GM19395 (cell line): ENCODE data around the gene ACTR5.

Experiments used
- ATAC-seq: cut with Tn5 transposase; IDR thresholded peaks from one replicate; pipeline ENCODE4 v1.9.1; 2021; ENCODE audit warnings: mild to moderate bottlenecking, moderate library complexity; ENCODE audit not compliant: unreplicated experiment

The ACTR5 gene

DNA sequence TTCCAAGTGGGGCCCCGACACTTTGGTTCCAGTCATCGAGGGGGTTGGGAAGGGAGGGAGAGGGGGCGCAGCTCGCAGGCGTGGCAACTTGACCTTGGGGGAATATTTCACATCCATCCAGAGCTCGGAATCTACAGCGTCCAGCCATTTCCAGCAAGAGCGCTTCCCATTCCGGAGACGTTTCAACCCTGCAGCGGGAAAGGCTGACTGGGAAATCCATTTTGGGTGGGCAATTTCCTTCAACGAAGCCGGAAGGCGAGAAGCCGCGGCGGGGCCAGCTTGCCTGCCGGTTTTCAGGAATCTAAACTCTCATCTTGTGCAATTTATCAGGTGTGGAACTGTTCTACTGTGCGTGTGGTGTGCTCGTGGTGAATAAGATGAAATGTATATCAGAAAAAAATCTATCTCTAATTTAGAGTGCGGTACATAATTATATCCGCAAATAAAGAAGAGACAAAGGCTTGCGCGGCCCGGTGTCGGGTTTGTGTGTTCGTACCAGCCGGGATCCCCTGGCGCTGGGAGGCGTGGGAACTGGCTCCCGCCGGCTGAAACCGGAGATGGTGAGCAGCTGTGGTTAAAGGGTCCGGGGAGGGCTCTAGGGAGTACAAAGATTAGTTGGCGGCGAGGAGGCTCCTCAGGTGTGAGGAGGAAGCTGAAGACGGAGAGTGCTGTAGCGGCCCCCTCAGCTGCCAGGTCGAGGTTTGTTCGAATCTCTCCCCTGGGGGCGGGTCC, 19.2 kb upstream of the ACTR5 start:
- no peak for ATAC-seq

DNA sequence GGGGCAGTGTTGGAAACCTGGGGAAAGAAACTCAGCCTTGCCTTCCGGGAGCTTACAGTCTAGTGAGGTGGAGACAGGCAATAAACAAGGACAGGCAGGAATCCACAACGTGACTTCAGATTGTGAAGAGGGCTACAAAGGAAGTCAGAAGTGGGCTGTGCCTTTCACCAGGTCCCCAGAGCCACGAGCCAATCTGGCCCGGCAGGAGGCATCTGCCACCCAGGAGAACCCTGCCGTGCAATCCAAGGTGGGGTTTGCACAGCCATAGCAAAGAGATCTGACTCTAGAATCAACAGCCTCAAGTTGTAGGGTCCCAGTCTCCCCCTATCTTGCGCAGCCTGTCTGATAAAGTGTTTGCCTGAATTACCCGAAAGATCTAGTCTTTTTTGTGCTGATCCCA, 18.5 kb upstream of the ACTR5 start:
- no peak for ATAC-seq

DNA sequence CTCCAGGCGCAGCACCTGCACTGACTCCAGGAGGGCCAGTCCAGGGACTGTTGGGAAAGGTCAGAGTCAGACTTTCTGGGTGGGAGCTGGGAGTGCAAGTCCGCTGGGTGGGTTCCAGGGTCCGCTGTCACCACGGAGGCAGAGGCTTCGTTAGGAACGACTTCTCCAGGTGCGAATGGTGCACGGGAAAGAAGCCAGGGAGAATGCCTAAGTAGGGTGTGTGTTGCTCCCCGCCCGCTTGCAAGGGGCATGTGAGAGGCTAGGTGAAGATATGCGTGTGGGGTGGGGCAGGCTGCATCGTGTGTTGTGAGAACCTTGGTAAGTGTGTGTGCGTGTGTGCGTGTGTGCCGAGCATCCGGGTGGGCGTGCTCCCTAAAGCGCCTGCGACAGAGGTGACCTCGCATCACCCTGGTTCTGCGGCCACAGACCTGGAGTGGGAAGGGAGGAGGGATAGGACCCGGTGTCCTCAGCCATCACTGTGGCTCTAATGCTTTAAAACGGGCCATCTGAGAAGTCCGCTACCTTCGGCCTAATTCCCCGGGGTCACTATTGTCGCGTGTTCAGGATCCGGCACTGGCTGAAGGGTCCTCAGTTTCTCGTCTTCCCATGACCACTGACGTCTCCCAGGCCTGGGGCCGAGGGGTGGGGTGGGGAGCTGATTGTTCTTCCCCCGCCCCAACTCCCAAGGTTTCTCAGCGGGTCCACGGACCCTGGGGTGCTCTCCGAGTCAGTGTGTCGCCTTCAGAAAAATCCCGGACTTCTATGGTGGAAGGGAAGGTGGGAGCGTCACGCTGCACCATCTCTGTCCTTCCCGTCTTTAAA, 17.9 kb upstream of the ACTR5 start:
- no peak for ATAC-seq

DNA sequence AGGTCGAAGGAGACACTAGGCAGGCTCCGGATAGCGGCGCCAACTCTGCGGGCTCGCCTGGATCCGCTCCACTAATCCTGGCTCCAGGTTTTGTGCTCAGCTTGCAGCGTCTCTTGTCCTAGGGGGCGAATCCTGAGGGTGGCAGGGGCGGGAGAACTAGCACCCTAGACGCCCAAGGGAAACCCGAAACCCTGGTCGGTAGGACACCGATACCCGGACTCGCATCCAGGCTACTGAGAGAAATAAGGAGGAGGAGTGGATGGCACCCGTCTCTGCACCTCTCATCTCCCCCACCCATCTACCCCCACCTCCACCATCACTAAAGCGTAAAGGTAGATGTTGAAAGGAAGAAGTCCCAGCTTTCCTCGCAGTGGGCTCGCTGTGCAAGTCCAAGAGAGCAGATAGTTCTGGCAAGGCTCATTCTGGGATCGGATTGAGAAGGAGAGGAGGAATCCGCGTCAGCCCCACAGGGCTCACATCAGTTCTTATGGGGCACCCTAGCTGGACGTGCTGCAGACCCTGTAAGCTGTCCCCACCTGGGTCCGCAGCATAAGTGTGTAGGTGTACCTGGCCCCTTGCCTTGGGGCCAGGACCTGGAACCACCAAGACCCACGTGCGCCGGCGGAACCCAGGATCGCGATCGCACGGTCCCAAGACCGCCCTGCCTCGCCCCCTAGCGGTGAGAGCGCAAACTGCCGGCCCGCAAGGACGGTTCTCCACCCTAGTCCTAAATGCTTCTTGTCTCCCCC, 17.1 kb upstream of the ACTR5 start:
- no peak for ATAC-seq

DNA sequence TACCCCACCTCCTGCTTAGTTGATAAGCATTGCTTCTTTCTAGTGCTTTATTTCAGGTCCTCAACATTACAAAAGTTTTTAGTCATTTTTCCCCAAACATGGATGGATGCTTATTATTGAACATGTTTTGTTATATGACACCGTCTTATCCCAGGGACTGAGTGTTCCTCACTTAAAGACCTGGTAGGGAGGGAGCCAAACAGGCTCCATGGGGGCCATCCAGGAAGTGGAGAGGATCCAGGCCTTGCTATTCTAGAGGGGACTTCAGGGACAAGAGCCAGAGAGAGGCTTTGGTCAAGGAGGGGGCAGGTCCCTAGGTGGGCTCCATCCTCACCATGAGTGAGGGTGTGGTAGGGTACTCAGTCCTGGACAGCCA, 16.5 kb upstream of the ACTR5 start:
- ATAC-seq: no peak

DNA sequence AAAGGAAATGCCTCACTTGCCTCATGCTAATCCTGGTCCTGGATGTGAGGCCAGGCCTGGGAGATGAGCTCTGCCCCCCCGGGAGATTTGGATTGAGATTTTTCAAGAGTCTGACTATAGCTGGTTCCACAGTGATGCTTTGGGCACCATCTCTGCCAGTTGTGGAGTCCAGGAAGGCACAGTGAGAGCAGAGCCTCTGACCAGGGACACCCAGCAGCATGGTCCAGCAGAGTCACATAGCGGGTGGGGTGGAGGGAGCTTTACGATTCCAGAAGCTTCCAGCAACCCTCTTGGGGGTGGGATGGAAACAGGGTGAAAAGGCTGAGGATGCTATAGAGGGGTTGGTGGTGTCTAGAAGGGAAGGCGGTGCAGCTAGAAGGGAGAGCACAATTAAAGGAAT, 15.3 kb upstream of the ACTR5 start:
- ATAC-seq: no peak

DNA sequence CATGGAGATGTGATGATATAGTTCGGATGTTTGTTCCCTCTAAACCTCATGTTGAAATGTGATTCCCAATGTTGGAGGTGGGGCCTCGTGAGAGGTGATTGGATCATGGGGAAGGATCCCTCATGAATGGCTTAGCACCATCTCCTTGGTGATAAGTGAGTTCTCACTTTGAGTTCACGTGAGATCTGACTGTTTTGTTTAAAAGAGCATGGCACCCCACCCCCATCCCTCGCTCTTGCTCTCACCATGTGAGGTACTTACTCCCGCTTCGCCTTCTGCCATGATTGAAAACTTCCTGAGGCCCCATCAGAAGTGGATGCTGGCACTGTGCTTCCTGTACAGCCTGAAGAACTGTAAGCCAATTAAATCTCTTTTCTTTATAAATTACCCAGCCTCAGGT, 13.1 kb upstream of the ACTR5 start:
- ATAC-seq: no peak

DNA sequence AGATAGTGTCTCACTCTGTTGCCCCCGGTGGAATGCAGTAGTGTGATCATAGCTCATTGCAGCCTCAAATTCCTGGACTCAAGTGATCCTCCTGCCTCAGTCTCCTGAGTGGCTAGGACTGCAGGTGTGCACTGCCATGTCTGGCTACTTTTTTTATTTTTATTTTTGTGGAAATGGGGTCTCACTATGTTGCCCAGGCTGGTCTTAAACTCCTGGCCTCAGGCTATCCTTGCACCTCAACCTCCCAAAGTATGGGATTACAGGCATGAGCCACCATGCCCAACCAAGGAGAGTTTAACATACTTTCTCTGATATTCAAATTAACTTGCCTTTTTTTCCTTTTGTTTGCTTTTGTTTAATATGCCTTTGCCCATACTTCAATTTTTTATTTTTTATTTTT, 10.4 kb upstream of the ACTR5 start:
- ATAC-seq: no peak

DNA sequence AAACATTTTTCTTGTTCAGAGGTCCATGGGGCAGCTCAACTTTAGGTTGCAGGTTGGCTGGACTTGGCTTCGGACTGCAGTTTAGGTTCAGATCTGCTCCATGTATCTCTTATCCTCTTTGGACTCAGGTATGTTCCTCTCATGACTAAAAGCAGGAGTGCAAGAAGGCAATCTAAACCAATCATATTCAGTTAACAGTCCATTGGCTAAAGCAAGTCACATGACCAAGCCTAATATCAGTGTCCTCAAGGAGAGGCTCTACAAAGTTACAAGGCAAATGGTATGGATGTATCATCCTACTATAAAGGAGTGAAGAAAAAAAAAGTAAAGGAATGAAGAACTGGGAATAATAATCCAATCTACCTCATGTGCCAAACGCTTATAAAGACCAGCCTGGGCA, 2.5 kb upstream of the ACTR5 start:
- ATAC-seq: no peak

DNA sequence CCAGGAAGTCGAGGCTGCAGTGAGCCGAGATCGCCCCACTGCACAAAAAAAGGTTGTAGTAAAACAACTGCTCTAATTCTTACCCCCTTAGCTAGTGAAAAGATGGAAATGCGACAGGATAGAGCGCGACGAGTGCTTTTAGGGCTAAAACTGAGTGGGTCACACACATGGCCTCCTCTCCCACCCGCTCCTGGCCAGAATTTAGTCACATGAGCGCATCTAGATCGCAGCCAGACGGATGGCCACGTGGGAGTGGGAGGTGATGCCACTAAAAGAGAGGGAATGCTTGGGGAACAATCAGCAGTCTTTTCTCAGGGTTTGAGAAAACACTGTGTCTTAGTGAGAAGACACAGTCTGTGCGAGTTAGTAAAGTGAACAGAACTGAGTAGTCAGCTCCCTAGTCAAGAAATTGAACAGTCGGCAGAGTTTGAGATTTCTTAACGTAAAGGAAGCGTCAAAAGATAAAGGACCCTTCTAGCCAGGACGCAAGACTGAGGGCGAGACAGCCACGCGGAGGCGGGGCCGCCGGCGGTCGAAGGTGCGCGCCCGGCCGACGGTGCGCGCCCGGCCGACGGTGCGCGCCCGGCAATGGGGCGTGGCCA, 664 bp upstream of the ACTR5 start:
- no peak for ATAC-seq

DNA sequence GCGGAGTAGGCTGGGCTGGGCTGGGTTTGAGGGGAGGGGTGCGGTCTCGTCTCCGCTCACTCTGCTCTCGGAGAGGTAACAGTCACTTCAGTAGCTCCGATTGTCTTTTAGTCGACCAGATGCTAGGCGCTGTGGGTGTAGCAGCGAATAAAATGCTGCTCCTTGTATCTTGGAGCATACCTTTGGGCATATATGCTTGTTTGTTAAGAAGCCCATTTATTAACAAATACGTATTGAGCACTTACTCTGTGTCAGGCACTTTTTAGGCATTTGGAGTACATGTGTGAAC, 545 bp downstream of the ACTR5 start:
- ATAC-seq: peak; percentile 51

DNA sequence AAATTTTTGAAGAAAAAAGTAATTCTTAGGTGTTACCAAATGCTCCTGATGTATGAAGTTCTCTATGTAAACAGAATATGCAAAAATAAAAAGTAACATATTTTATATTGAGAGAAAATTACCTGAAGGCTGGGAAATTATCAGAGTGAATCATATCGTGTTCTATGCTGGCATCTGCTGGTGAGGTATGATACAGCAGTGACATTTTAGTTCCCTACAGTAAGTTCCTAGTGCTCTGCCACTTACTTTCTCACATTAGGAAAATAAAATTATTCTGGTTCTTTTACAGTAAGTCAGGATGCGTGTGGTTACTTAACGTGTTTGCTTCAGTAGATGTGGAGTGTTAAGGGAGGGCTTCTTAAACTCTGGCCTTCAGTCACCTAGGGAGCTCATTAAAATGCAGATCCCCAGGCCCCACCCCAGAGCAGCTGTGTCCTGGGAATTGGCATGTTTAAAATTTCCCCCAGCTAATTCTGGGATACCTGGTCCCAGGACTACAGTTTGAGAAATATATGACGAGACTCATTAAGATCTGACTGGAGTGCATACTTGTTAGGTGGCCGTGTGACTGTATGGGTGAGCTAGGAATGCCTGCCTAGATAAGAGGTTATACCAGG, 3.2 kb downstream of the ACTR5 start:
- ATAC-seq: no peak

DNA sequence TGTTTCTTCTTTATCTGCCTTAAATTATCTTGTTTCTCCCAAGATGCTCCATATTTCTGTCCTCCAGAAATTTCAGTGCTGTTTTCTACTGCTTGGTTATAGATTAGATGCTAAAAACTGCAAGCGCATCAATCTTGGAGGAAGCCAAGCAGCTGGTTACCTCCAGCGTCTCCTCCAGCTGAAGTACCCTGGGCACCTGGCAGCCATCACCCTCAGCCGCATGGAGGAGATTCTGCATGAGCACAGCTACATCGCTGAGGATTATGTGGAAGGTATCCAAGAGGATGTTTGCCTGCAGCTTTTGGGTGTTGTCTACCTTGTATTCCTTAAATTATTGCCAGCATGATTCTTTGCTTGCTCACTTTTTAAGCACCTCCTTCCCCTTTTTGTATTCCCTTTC, 3.8 kb downstream of the ACTR5 start:
- no peak for ATAC-seq

DNA sequence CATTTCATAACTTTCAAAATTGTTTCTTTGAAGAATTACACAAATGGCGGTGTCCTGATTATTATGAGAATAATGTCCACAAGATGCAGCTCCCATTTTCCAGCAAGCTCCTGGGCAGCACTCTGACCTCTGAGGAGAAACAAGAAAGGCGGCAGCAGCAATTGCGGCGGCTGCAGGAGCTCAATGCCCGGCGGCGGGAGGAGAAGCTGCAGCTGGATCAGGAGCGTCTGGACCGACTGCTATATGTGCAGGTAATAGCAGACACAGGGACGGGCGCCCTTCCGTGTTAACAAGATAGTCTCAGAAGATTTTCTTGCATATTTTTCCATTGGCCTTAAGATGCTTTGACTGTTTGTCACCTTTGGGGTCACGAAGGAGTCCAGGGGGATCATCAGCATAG, 6.7 kb downstream of the ACTR5 start:
- no peak for ATAC-seq

DNA sequence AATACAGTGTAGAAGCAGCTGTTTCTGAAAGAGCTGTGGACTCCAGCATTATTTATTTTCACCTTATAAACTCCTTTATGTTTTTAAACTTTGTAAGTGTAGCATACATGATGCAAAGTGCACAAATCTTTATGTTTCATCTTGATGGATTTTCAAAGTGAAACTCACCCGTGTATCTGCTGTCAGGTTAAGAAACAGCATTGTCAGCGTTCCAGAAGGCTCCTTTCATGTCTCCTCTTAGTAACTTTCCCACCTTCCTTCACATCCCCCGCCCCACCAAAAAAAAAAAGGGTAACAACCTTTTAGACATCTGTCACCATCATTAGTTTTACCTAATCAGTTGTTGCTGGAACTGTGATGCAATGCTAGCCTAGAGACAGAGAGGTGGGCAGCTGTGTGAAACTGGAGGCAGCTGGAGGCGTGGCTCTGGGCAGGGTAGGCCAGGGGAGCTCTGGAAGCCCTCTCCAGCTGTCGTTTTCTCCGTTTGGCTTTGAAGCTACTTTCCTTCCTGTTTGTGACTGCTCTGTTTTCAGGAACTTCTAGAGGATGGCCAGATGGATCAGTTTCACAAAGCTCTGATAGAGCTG, 7.2 kb downstream of the ACTR5 start:
- ATAC-seq: no peak

DNA sequence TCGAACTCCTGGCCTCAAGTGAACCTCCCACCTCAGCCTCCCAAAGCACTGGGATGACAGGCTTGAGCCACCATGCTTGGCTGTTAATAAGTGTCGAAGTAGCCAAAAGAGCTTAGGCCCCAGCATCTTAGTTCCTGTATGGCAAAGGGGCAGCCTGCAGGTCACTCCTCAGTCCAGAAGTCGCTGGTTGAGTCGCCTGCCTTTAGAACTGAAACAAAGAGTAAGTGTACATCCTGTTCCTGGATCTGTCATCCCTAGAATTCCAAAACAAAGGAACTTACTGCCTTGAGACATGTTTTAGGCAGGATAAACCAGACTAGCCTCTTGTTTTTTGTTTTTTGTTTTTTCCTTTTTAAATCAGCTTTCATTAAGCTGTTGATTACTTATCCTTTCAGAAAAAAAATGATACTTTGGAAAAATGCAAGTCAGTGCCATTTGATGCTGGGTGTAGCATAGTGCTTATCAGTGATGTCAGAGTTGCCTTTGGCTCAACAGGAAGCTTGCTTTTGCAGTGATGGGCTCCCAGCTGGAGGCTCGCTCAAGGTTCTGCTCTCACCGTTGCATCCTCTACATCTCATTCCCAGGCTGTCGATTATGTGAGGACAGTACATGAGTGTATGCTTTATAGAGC, 9.0 kb downstream of the ACTR5 start:
- ATAC-seq: no peak

DNA sequence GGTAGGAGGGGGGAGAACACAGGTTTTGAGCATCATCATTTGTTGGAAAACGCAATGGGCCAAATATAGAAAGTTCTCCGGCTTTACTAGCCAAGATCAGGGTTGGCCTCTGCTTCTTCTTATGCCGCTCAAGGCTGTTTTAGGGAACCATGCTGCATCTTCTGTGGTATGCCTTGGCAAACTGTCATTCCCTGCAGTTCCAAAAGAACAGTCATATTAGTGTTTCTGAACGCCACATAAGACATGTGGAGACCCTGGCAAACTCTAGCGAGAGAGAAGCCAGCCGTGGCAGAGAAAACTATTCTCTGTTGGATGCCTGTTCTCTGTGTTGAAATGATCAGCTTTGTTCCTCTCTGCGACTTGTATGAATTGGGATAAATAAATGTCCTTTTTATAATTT, 10.8 kb downstream of the ACTR5 start:
- no peak for ATAC-seq

DNA sequence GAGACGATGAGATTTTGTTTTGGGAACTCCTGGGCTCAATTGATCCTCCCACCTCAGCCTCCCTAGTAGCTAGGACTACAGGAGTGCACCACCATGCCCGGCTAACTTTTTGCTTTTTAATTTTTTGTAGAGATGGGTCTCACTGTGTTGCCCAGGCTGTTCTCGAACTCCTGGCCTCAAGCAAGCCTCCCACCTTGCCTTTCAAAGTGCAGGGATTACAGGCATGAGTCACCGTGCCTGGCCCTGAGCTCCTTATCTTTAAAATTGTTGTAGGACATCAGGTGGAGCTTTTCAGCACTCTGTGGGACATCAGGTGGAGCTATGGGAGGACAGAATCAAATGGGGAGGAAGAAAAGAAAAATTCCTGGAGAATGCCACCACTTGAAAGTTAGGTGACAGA, 12.7 kb downstream of the ACTR5 start:
- no peak for ATAC-seq

DNA sequence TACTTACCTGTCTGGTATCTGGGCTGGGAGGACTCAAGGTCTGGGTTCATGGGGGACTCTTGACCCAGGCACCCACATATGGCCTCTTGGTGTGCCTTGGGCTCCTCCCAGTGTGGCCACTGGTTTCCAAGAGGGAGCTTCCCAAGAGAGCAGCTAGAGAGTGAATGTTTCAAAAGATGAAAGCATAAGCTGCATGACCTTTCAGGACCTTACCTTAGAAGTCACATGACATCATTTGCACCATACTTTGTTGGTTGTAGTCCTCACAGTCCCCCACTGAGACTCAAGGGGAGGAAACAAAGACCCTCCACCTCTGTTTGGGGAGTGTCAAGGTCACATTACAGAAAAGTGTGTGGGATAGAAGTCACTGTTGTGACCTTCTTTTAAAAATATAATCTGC, 13.9 kb downstream of the ACTR5 start:
- ATAC-seq: no peak

DNA sequence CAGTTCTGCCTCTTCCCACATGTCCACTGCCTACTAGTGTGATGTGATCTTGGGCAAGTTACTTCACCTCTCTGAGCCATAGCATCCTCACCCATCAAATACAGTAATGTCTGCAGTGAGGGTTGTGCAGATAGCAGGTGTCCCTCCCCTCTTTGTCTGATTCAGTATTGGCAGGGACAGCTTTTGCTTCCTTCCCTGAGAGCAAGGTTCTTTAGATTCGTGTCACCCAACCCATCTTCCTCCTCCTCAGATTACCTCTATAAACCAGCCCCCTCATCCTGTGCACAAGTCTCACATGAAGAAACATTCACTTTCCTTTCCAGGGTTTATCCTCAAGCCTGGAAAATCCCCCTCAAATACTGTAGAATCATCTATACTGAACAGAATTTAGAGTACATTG, 15.4 kb downstream of the ACTR5 start:
- ATAC-seq: no peak
